NCI-H1436 (cell line): ENCODE data around the gene SEMA3A.
"Not testable (repeated sequence)": the region's sequence is repeated elsewhere in the genome, so short reads cannot be mapped to it uniquely, and the experiment has no call there.

Source experiments
- DNase-seq: peaks from one replicate; lab custom pipeline; 2025; lab: John Stamatoyannopoulos, UW

Gene SEMA3A

GRCh38 chr7:84060000-84060399, 134.6 kb downstream of the SEMA3A start:
- no peak for DNase-seq

GRCh38 chr7:84058311-84059076, 136.1 kb downstream of the SEMA3A start:
- no peak for DNase-seq

- no peak for DNase-seq
Measured at GRCh38 chr7:84057576-84057975, 137.0 kb downstream of the SEMA3A start.

- DNase-seq = no peak
Measured at GRCh38 chr7:84055904-84056605, 138.5 kb downstream of the SEMA3A start.

- DNase-seq = not testable (repeated sequence)
Measured at GRCh38 chr7:84055199-84055598, 139.4 kb downstream of the SEMA3A start.

- no peak for DNase-seq
Measured at GRCh38 chr7:84049071-84049836, 145.3 kb downstream of the SEMA3A start.

- no peak for DNase-seq
Measured at GRCh38 chr7:84047085-84047484, 147.5 kb downstream of the SEMA3A start.

- no peak for DNase-seq
Measured at GRCh38 chr7:84044834-84045233, 149.8 kb downstream of the SEMA3A start.

GRCh38 chr7:84043661-84044191, 150.9 kb downstream of the SEMA3A start:
- DNase-seq = no peak

- no peak for DNase-seq
Measured at GRCh38 chr7:84042110-84042539, 152.5 kb downstream of the SEMA3A start.

GRCh38 chr7:84041649-84042048, 152.9 kb downstream of the SEMA3A start:
- DNase-seq = no peak

- no peak for DNase-seq
Measured at GRCh38 chr7:84040355-84040754, 154.2 kb downstream of the SEMA3A start.

GRCh38 chr7:84039432-84039831, 155.2 kb downstream of the SEMA3A start:
- DNase-seq = no peak

- DNase-seq = no peak
Measured at GRCh38 chr7:84027678-84028077, 166.9 kb downstream of the SEMA3A start.

GRCh38 chr7:84025332-84025927, 169.2 kb downstream of the SEMA3A start:
- no peak for DNase-seq

- peak; percentile 4 for DNase-seq
Measured at GRCh38 chr7:84022684-84023308, 171.8 kb downstream of the SEMA3A start.

GRCh38 chr7:84022009-84022408, 172.6 kb downstream of the SEMA3A start:
- DNase-seq = no peak

GRCh38 chr7:84021292-84021908, 173.2 kb downstream of the SEMA3A start:
- DNase-seq = no peak

GRCh38 chr7:84017651-84018050, 176.9 kb downstream of the SEMA3A start:
- no peak for DNase-seq

- no peak for DNase-seq
Measured at GRCh38 chr7:84013616-84014240, 180.9 kb downstream of the SEMA3A start.

GRCh38 chr7:84009782-84010181, 184.8 kb downstream of the SEMA3A start:
- no peak for DNase-seq
